GF-D8 (cell line): ENCODE measurements around the gene ME3.

Source experiments
- DNase-seq: peaks from one replicate; lab custom pipeline; 2025; lab: John Stamatoyannopoulos, UW

ME3 gene

DNA sequence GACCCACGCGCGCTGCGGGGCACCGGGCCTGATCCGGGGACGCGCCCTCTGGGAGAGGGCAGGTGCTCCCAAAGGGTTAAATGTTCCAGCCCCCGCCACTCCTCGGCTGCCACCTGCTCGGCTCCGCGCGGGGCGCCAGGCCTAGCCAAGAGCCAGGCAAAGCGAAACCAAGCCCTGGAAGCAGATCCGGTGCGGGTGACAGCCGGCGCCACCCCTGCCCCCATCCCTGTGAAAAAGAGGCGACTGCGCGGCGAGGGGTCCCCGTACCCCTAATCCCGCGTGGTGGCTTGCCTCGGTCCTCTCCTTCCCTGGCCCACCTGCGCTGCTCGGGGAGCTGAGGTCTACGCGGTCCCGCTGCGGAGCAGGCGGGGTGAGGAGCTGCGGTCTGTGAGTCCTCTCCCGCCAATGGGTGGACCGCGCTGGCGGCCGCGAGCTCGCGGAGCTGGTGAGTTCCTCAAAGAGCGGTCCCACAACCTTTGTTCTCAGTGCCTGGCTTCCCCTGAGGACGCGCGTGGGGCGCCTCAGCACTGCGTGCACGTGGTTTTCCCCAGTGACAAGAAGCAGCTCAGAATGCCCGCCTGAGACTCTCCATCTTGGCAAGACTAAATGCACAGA, at the start of gene ME3:
Gene ME3, minus strand, starts transcription at position 610 of the 615 bp plus-strand sequence.
- DNase-seq: peak; percentile 55

- no peak for DNase-seq
Observed at GRCh38 chr11:86722006-86722405, 49.6 kb upstream of the ME3 start.

DNA sequence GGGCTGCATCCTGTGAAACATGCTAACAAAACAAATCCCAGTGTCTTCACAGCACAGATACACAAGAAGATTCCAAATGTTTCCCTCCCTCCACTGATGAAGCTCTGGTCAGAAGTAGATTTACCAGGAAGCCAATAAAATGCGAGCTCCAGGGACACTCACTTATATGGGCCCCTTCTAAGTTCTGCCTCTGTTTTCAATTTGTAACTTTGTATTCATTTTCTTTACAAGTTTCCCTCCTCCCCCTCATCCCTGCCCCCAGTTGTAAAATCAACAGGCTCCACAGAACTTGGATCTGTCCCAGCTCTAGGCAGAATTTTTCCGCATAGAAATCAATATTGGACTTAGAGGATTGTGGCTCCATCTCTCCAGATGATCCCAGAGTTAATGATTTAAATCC, 48.1 kb upstream of the ME3 start:
- no peak for DNase-seq

- DNase-seq: no peak
Observed at GRCh38 chr11:86719781-86720463, 47.5 kb upstream of the ME3 start.

GRCh38 chr11:86718999-86719398, 46.6 kb upstream of the ME3 start:
- DNase-seq: no peak

DNA sequence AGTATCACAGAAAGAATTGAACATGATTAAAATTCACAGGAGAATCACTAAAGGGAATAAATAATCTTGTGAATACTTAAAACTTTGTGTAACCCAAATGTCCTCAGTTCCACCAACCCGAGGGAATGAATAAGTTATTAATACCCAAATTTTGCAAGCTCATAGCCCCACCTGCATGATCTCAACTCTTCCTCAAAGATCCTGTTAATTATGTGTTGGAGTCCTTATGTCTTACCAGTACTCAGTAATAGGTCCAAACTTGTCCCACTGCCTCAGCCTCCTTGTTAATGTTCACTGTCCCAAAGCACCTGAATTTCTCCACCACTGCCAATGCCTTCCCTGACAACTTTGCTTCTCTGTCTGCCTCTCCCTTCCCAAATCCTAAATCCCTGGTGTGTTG, 46.1 kb upstream of the ME3 start:
- no peak for DNase-seq

DNA sequence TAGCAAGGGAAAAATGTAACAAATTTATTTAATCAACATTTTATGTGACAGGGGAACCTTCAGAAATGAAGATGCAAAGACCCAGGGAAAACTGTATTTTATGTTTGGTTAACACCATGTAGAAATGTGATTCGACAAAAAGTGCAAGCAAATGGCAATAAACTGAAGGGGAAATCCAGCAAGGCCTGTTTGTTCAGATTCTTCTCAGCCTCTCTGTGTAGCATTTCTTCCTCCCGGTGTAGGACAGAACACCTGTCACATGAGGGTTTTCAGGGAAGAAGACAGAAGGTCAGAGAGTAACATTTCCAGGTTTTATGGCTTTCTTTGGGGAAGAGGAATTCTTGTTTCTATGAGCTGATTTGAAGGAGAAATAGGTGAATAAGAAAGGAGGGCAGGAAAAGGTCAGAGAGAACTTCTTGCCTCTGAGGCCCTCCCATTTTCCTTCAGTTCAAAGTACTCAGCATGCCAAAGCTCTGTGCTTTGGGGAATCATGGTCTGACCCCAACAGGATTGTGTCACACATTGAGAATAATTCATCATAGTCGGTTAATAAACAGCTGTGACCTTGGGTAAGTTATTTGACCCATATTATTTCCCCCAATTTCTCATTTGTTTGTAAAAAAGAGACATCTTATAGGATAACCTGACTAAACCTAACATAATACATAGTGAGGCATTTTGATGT, 45.5 kb upstream of the ME3 start:
- no peak for DNase-seq

DNA sequence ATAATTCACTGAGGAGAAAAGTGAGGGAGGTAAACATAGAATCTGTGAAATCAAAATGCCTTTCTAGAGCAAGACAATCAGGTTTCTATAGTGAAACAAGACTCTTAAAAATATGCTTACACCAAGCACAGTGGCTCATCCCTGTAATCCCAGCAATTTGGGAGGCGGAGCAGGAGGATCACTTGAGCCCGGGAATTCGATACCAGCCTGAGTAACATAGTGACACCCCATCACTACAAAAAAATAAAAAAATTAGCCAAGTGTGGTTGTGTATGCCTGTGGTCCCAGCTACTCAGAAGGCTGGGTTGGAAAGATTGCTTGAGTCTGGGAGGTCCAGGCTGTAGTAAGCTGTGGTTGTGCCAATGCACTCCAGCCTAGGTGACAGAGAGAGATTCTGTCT, 43.2 kb upstream of the ME3 start:
- DNase-seq: no peak

GRCh38 chr11:86713552-86713951, 41.1 kb upstream of the ME3 start:
- DNase-seq: no peak

DNA sequence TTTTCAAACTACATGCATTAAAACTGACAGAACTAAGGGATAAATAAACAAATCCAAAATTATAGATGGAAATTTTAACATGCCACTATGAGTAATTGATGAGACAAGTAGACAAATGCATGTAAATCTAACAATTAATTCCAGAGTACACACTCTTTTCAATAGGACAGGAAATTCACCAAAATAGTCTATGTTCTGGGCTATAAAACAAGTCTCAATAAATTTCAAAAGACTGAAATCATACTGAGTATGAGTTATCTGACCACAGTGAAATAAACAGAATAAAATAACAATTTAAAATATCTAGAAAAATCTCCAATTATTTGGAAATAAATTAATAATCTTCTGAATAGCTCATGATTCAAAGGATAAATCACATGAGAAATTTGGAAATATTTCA, 38.5 kb upstream of the ME3 start:
- no peak for DNase-seq

GRCh38 chr11:86708669-86709068, 36.3 kb upstream of the ME3 start:
- no peak for DNase-seq

DNA sequence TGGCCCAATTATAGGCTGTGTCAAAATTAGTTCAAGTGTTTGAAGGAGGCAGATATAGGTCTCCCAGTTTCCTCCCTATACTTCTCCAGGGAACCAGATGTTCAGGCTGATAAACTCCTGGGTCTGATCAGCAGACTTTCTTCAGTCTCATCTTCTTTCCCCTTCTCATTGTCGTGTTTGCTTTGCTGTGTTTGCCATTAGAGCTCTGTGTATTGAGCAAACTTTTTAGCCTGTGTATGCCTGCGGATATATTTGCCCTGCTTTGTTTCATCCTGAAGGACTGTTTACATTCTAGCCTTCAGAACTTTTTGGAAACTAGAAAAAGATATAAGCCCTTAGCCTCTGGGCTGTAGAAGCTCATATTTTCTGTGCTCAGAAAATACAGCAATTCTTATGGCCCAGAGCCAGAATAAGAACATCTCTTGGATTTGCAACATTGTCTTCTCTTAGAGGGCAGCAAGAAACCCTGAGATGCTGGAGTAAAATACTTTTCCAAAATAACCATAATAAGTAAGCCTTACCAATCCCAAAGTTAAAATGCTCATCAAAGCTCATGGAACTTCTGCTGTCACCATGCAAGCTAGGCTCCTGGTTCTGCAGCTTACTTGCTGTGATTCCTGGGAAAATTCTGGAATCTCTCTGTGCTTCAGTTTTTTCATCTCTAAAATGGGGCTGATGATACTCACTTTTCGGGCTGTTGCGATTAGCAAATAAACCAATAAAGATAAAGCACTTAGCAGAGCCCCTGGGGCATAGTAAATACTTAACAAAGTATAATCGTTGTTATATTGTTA, 34.1 kb upstream of the ME3 start:
- no peak for DNase-seq

DNA sequence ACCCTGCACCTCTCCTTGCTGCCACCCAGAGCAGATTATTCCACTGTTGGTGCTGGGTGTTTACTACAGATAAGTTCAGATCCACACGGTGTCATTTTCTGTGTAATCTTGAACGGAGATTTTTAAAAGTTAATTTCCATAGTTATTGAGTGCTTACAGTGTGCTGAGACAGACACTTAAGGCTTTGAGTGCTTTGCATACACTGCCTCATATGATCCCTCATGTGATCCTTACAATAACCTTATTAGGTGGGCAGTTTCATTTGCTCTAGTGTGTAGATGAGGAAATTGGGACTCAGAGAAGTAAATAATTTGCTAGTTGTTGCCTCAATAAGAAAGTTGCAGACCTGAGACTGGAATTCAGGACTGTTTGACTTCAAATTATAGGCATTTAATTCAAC, 32.3 kb upstream of the ME3 start:
- no peak for DNase-seq

- no peak for DNase-seq
Observed at GRCh38 chr11:86703987-86704386, 31.6 kb upstream of the ME3 start.

- DNase-seq: no peak
Observed at GRCh38 chr11:86702220-86702983, 30.0 kb upstream of the ME3 start.

- DNase-seq: no peak
Observed at GRCh38 chr11:86699040-86699791, 26.8 kb upstream of the ME3 start.

GRCh38 chr11:86698639-86699038, 26.2 kb upstream of the ME3 start:
- no peak for DNase-seq

DNA sequence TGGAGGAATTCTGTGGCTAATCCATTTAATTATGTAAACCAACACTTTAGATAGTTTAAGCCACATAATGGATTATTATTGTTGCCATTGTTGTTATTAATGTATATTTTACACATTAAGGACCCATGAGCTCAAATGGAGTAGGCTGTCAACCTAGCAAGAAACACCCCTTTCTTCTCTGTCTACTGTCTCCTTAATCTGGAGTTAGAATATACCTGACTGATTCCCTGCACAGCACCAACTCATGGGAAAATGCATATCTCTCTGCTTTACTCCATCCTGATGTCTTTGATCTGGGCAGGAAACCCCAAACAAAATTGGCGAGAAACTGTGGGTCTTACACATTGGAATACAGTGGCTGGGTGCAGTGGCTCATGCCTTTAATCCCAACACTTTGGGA, 24.0 kb upstream of the ME3 start:
- no peak for DNase-seq

DNA sequence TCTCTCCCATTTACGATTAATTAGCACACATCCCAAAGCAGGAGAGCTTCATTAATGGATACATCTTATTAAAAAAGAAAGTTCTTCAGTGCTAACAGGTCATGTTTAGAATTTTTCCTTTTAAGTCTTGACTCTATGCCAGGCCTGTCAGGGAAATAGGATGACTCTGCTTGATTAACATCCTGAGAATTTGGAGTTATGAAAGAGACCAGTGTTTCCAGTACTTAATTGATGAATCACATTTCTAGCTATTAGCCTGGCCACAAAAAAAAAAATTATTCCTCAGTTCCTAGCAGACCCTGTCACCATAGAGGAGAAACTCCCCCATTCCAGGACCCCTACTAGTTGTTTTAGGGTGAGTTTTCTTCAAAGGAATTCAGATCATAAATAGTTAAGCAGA, 23.6 kb upstream of the ME3 start:
- DNase-seq: no peak

DNA sequence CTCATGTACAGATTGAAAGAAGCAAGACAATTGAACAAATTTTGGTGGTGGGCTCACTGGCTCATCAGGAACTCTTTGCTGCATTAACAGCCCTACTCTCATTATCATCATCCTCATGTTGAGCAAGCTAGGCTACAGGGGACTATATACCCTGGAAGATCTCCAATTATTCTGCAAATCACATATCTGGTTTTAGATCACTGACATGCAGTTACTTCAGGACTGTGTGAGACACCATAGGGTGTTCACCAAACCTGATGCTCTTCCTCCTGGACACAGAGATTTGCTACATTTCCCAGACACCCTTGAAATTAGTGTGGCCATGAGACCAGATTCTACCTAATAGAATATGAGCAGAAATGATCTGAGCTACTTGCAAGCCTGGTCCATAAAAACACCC, 23.0 kb upstream of the ME3 start:
- DNase-seq: no peak

GRCh38 chr11:86693518-86693917, 21.1 kb upstream of the ME3 start:
- no peak for DNase-seq
